Loucy (cell line): ENCODE results near the gene CTXND2.

Experiments used
- CTCF ChIP-seq: fragments of 200-600 bp; sonication (generic); conservative IDR thresholded peaks from 2 replicates; pipeline ENCODE4 v1.5.1; 2014; ENCODE audit warnings: mild to moderate bottlenecking, antibody characterized with exemption, low read length
- EZH2phosphoT487 ChIP-seq: fragments of 200-600 bp; IDR thresholded peaks from 2 replicates; pipeline ENCODE4 v1.6.1; 2018; ENCODE audit warnings: antibody characterized with exemption, mild to moderate bottlenecking, moderate library complexity, borderline replicate concordance

DNA sequence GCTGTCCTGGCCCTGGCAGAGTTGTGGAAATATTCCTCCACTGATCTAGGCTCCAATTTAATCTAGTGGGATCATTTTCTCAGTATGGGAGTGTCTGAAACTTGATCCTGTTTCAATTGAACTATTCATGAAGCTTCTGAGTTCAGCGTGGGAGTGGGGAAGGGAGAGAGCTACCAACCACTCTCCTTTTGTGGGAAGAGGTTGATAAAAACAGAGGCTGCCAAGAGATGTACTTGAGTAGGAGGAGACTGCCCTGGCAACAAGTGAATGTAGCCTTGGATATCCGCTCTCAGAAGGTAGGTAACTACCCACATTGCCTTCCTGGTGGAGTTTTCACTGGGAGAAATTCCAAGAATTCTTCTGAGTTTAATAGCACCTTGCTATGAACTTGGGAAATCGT, at the start of gene CTXND2:
- no peak for TF ChIP-seq CTCF
- no peak for TF ChIP-seq EZH2phosphoT487
